HG03378 (cell line): ENCODE results near the gene TSPAN2.

Experiments used
- ATAC-seq: cut with Tn5 transposase; IDR thresholded peaks from one replicate; pipeline ENCODE4 v1.9.1; 2021; ENCODE audit warnings: mild to moderate bottlenecking, moderate library complexity; ENCODE audit not compliant: unreplicated experiment

Gene TSPAN2

GRCh38 chr1:115089420-115090185 lies at the start of gene TSPAN2:
TSPAN2 (minus strand) TSS chr1:115089503; CDS start chr1:115089432, 71 bp downstream.
- no peak for ATAC-seq

GRCh38 chr1:115138973-115139372 lies 49.7 kb upstream of the TSPAN2 start:
- no peak for ATAC-seq

GRCh38 chr1:115138271-115138670 lies 49.0 kb upstream of the TSPAN2 start:
- no peak for ATAC-seq

- no peak for ATAC-seq
Observed at GRCh38 chr1:115137191-115137590, 47.9 kb upstream of the TSPAN2 start.

GRCh38 chr1:115136706-115137105 lies 47.4 kb upstream of the TSPAN2 start:
- ATAC-seq: no peak

- ATAC-seq: no peak
Observed at GRCh38 chr1:115136106-115136505, 46.8 kb upstream of the TSPAN2 start.

- ATAC-seq: no peak
Observed at GRCh38 chr1:115135681-115136080, 46.4 kb upstream of the TSPAN2 start.

- no peak for ATAC-seq
Observed at GRCh38 chr1:115134850-115135480, 45.7 kb upstream of the TSPAN2 start.

- ATAC-seq: no peak
Observed at GRCh38 chr1:115134231-115134630, 44.9 kb upstream of the TSPAN2 start.

GRCh38 chr1:115133440-115133839 lies 44.1 kb upstream of the TSPAN2 start:
- no peak for ATAC-seq

GRCh38 chr1:115130786-115131185 lies 41.5 kb upstream of the TSPAN2 start:
- ATAC-seq: no peak

GRCh38 chr1:115129071-115129640 lies 39.9 kb upstream of the TSPAN2 start:
- ATAC-seq: no peak

- no peak for ATAC-seq
Observed at GRCh38 chr1:115127539-115127938, 38.2 kb upstream of the TSPAN2 start.

GRCh38 chr1:115126516-115126915 lies 37.2 kb upstream of the TSPAN2 start:
- no peak for ATAC-seq

GRCh38 chr1:115123116-115123515 lies 33.8 kb upstream of the TSPAN2 start:
- ATAC-seq: no peak

GRCh38 chr1:115121793-115122192 lies 32.5 kb upstream of the TSPAN2 start:
- no peak for ATAC-seq

GRCh38 chr1:115120296-115120695 lies 31.0 kb upstream of the TSPAN2 start:
- no peak for ATAC-seq

- no peak for ATAC-seq
Observed at GRCh38 chr1:115118611-115119010, 29.3 kb upstream of the TSPAN2 start.

- ATAC-seq: no peak
Observed at GRCh38 chr1:115118086-115118485, 28.8 kb upstream of the TSPAN2 start.

- ATAC-seq: no peak
Observed at GRCh38 chr1:115117298-115117697, 28.0 kb upstream of the TSPAN2 start.

GRCh38 chr1:115116512-115116911 lies 27.2 kb upstream of the TSPAN2 start:
- ATAC-seq: no peak

GRCh38 chr1:115115521-115116161 lies 26.3 kb upstream of the TSPAN2 start:
- no peak for ATAC-seq
